SU-DHL-6 (cell line): Measurements from ENCODE around the gene DCAF8L1.
"Not testable (repeated sequence)": the region's sequence is repeated elsewhere in the genome, so short reads cannot be mapped to it uniquely, and the experiment has no call there.

ENCODE experiments used
- H2AFZ ChIP-seq: fragments of 200-600 bp; sonication (generic); 2 replicates; pipeline ENCODE4 v1.6.1; 2014; ENCODE audit warnings: low read depth, mild to moderate bottlenecking, moderate library complexity, mixed read lengths, antibody characterized with exemption, low read length; ENCODE audit not compliant: severe bottlenecking
- H3F3A ChIP-seq: fragments of 200-600 bp; shearing (Covaris generic); 2 replicates; pipeline ENCODE4 v1.6.0; 2016; ENCODE audit warnings: antibody characterized with exemption, mild to moderate bottlenecking; ENCODE audit not compliant: insufficient read depth
- H3K27ac ChIP-seq: fragments of 200-600 bp; sonication (generic); 2 replicates; pipeline ENCODE4 v1.5.1; 2016; ENCODE audit warnings: low read depth, mild to moderate bottlenecking, low read length, moderate library complexity, mixed read lengths
- H3K27me3 ChIP-seq: fragments of 200-600 bp; sonication (generic), shearing (Covaris generic); 2 replicates; pipeline ENCODE4 v1.6.0; 2014; ENCODE audit warnings: mild to moderate bottlenecking, low read length
- H3K36me3 ChIP-seq: fragments of 200-600 bp; sonication (generic); 2 replicates; pipeline ENCODE4 v1.6.1; 2014; ENCODE audit warnings: mild to moderate bottlenecking, low read length, mixed read lengths
- H3K4me2 ChIP-seq: fragments of 300-600, 200-600 bp; shearing (Covaris generic), sonication (generic); 2 replicates; pipeline ENCODE4 v1.6.0; 2014; ENCODE audit warnings: low read length, low read depth, mild to moderate bottlenecking; ENCODE audit not compliant: poor library complexity, severe bottlenecking
- H3K4me3 ChIP-seq: fragments of 200-600 bp; sonication (generic); 2 replicates; pipeline ENCODE4 v1.5.1; 2014; ENCODE audit warnings: antibody characterized with exemption, low read length, mild to moderate bottlenecking, mixed read lengths; ENCODE audit not compliant: insufficient read depth, poor library complexity, severe bottlenecking
- H3K79me2 ChIP-seq: fragments of 200-600 bp; sonication (generic); 2 replicates; pipeline ENCODE4 v1.6.1; 2014; ENCODE audit warnings: mild to moderate bottlenecking, low read length, moderate library complexity; ENCODE audit not compliant: insufficient read depth
- H3K9ac ChIP-seq: fragments of 200-600 bp; sonication (generic); 2 replicates; pipeline ENCODE4 v1.7.0; 2014; ENCODE audit warnings: mild to moderate bottlenecking, low read length
- H3K9me2 ChIP-seq: fragments of 200-600 bp; sonication (generic); replicated peaks from 2 replicates; pipeline ENCODE4 v1.6.1; 2014; ENCODE audit warnings: low read length; ENCODE audit not compliant: insufficient read depth
- H3K9me3 ChIP-seq: fragments of 200-600 bp; sonication (generic); 2 replicates; pipeline ENCODE4 v1.6.1; 2014; ENCODE audit warnings: low read length, mixed read lengths; ENCODE audit not compliant: insufficient read depth
- H4K20me1 ChIP-seq: fragments of 200-600 bp; sonication (generic); 2 replicates; pipeline ENCODE4 v1.6.1; 2014; ENCODE audit warnings: low read depth, mild to moderate bottlenecking, antibody characterized with exemption, low read length, moderate library complexity, mixed read lengths
- CTCF ChIP-seq: fragments of 200-600 bp; sonication (generic); IDR thresholded peaks from one replicate; pipeline ENCODE4 v1.5.1; 2017; ENCODE audit warnings: antibody characterized with exemption, mild to moderate bottlenecking, low read length, moderate library complexity; ENCODE audit not compliant: insufficient read depth, poor library complexity, severe bottlenecking
- EZH2phosphoT487 ChIP-seq: fragments of 200-600 bp; sonication (generic), shearing (Covaris generic); conservative IDR thresholded peaks from 2 replicates; pipeline ENCODE4 v1.6.1; 2018; ENCODE audit warnings: mild to moderate bottlenecking, antibody characterized with exemption, low read length, moderate library complexity, mixed read lengths

DCAF8L1 gene

GRCh38 chrX:27968878-27969277 lies 12.4 kb downstream of the DCAF8L1 start:
- Histone ChIP-seq H3K9me3 (no peaks in the 10 kb centered on the region), H2AFZ (no peak overlapping the region), H3K9me2 (no peaks in the 10 kb centered on the region), H3K36me3 (no peaks in the 10 kb centered on the region), H3F3A (no peaks in the 10 kb centered on the region), H3K9ac (no peak overlapping the region), H3K4me3 (no peak overlapping the region), H3K79me2 (no peaks in the 10 kb centered on the region), H3K27ac (no peak overlapping the region), H4K20me1 (no peaks in the 10 kb centered on the region), H3K27me3 (no peaks in the 10 kb centered on the region), H3K4me2 (no peak overlapping the region)
- TF ChIP-seq CTCF (no peak), EZH2phosphoT487 (no peak)

GRCh38 chrX:27968352-27968751 lies 12.9 kb downstream of the DCAF8L1 start:
- Histone ChIP-seq H3K36me3 (no peaks in the 10 kb centered on the region), H3K4me2 (no peak overlapping the region), H4K20me1 (no peaks in the 10 kb centered on the region), H3F3A (no peaks in the 10 kb centered on the region), H3K9me2 (no peaks in the 10 kb centered on the region), H3K27me3 (no peaks in the 10 kb centered on the region), H3K27ac (no peak overlapping the region), H2AFZ (no peak overlapping the region), H3K79me2 (no peaks in the 10 kb centered on the region), H3K9ac (no peak overlapping the region), H3K4me3 (no peak overlapping the region), H3K9me3 (no peaks in the 10 kb centered on the region)
- no peak for TF ChIP-seq EZH2phosphoT487
- no peak for TF ChIP-seq CTCF

- H3K9ac ChIP-seq: no peak overlapping the region
- no peaks in the 10 kb centered on the region for H3K79me2 ChIP-seq
- no peak for TF ChIP-seq EZH2phosphoT487
- TF ChIP-seq CTCF: no peak
- no peaks in the 10 kb centered on the region for H3K27me3 ChIP-seq
- no peak overlapping the region for H3K27ac ChIP-seq
- H3K4me2 ChIP-seq: no peak overlapping the region
- no peaks in the 10 kb centered on the region for H3K9me3 ChIP-seq
- H3F3A ChIP-seq: no peaks in the 10 kb centered on the region
- H3K9me2 ChIP-seq: no peaks in the 10 kb centered on the region
- H4K20me1 ChIP-seq: no peaks in the 10 kb centered on the region
- H3K4me3 ChIP-seq: no peak overlapping the region
- no peak overlapping the region for H2AFZ ChIP-seq
- H3K36me3 ChIP-seq: no peaks in the 10 kb centered on the region
Observed at GRCh38 chrX:27966955-27967354, 14.3 kb downstream of the DCAF8L1 start.

- Histone ChIP-seq H4K20me1 (no peaks in the 10 kb centered on the region), H3K9me3 (no peaks in the 10 kb centered on the region), H2AFZ (no peak overlapping the region), H3F3A (no peaks in the 10 kb centered on the region), H3K4me2 (no peak overlapping the region), H3K79me2 (no peaks in the 10 kb centered on the region), H3K9me2 (no peaks in the 10 kb centered on the region), H3K4me3 (no peak overlapping the region), H3K36me3 (no peaks in the 10 kb centered on the region), H3K27me3 (no peaks in the 10 kb centered on the region), H3K27ac (no peak overlapping the region), H3K9ac (no peak overlapping the region)
- TF ChIP-seq CTCF: no peak
- TF ChIP-seq EZH2phosphoT487: no peak
Observed at GRCh38 chrX:27966492-27966891, 14.8 kb downstream of the DCAF8L1 start.

GRCh38 chrX:27965348-27965747 lies 15.9 kb downstream of the DCAF8L1 start:
- H3F3A ChIP-seq, H2AFZ ChIP-seq, H3K9ac ChIP-seq, H3K79me2 ChIP-seq, H3K27me3 ChIP-seq, H4K20me1 ChIP-seq, H3K9me3 ChIP-seq, H3K27ac ChIP-seq, H3K36me3 ChIP-seq, H3K4me2 ChIP-seq, H3K9me2 ChIP-seq, H3K4me3 ChIP-seq: not testable (repeated sequence)
